PC-3 (cell line): ENCODE results near the gene TP53RK.

Experiments used
- EZH2 ChIP-seq: fragments of 300-600 bp; sonication (generic); IDR thresholded peaks from one replicate; pipeline ENCODE4 v1.6.1; 2017; ENCODE audit warnings: antibody characterized with exemption, mild to moderate bottlenecking, low read length; ENCODE audit not compliant: unreplicated experiment
- EZH2phosphoT487 ChIP-seq: fragments of 300-600 bp; sonication (generic); IDR thresholded peaks from 2 replicates; pipeline ENCODE4 v1.6.1; 2018; ENCODE audit warnings: mild to moderate bottlenecking, antibody characterized with exemption, low read length, borderline replicate concordance
- TF ChIP-seq, protein P1 (sequence below): fragments of 300-600 bp; sonication (generic); conservative IDR thresholded peaks from 2 replicates; pipeline ENCODE4 v1.5.1; 2017; ENCODE audit warnings: antibody characterized with exemption, low read depth, mild to moderate bottlenecking, low read length

- TF ChIP-seq, protein P1, sequence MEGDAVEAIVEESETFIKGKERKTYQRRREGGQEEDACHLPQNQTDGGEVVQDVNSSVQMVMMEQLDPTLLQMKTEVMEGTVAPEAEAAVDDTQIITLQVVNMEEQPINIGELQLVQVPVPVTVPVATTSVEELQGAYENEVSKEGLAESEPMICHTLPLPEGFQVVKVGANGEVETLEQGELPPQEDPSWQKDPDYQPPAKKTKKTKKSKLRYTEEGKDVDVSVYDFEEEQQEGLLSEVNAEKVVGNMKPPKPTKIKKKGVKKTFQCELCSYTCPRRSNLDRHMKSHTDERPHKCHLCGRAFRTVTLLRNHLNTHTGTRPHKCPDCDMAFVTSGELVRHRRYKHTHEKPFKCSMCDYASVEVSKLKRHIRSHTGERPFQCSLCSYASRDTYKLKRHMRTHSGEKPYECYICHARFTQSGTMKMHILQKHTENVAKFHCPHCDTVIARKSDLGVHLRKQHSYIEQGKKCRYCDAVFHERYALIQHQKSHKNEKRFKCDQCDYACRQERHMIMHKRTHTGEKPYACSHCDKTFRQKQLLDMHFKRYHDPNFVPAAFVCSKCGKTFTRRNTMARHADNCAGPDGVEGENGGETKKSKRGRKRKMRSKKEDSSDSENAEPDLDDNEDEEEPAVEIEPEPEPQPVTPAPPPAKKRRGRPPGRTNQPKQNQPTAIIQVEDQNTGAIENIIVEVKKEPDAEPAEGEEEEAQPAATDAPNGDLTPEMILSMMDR = no peak
- TF ChIP-seq EZH2 = no peak
- TF ChIP-seq EZH2phosphoT487 = no peak
These were observed 39.2 kb downstream of the TP53RK start for GRCh38 chr20:46649965-46650542.
